Astrocyte (in vitro differentiated cells and primary cell): ENCODE results near the gene TNFRSF1A. TPM values are rescaled to one million over a fixed set of nuclear protein-coding genes. Genes with fewer than 3 reads are reported as not detected.
A peak's percentile ranks its signal among the peaks of the same experiment; 100 is the strongest.

Experiments
- DNase-seq: peaks from one replicate; pipeline ENCODE4 v3.0.0-alpha.2; 2010; ENCODE audit warnings: low read depth
- FAIRE-seq: peaks from 2 replicates; lab custom pipeline; 2011; peaks lifted over from hg19 to GRCh38; lab: Jason Lieb, UNC
- H2AFZ ChIP-seq: 2 replicates; pipeline ENCODE4 v1.6.0; 2012; ENCODE audit warnings: low read depth, low read length, inconsistent platforms
- H3K27ac ChIP-seq: 2 replicates; pipeline ENCODE4 v1.5.1; 2011; ENCODE audit warnings: low read depth, low read length, inconsistent platforms
- H3K27me3 ChIP-seq: 2 replicates; pipeline ENCODE4 v1.6.0; 2011; ENCODE audit warnings: low read length, inconsistent platforms; ENCODE audit not compliant: insufficient read depth
- H3K36me3 ChIP-seq: 2 replicates; pipeline ENCODE4 v1.5.1; 2011; ENCODE audit warnings: low read length, inconsistent platforms; ENCODE audit not compliant: insufficient read depth
- H3K4me1 ChIP-seq: 2 replicates; pipeline ENCODE4 v1.5.1; 2011; ENCODE audit warnings: low read length, inconsistent platforms; ENCODE audit not compliant: insufficient read depth
- H3K4me2 ChIP-seq: 2 replicates; pipeline ENCODE4 v1.6.0; 2012; ENCODE audit warnings: low read length, inconsistent platforms
- H3K4me3 ChIP-seq: 2 replicates; pipeline ENCODE4 v1.5.1; 2011; ENCODE audit warnings: low read depth, mild to moderate bottlenecking, low read length, inconsistent platforms; ENCODE audit not compliant: insufficient read depth
- H3K79me2 ChIP-seq: 2 replicates; pipeline ENCODE4 v1.6.0; 2012; ENCODE audit warnings: mild to moderate bottlenecking, low read length, inconsistent platforms; ENCODE audit not compliant: insufficient read depth
- H3K9ac ChIP-seq: 2 replicates; pipeline ENCODE4 v1.6.0; 2012; ENCODE audit warnings: mild to moderate bottlenecking, low read length, inconsistent platforms
- H3K9me3 ChIP-seq: 2 replicates; pipeline ENCODE4 v1.5.1; 2012; ENCODE audit warnings: low read depth, mild to moderate bottlenecking, low read length, inconsistent platforms; ENCODE audit not compliant: insufficient read depth
- H4K20me1 ChIP-seq: 2 replicates; pipeline ENCODE4 v1.6.0; 2012; ENCODE audit warnings: low read length, inconsistent platforms; ENCODE audit not compliant: insufficient read depth
- H3K27ac Mint-ChIP-seq: one replicate; pipeline ENCODE4 v1.8.0; 2021; ENCODE audit warnings: mild to moderate bottlenecking, mixed read lengths; ENCODE audit not compliant: unreplicated experiment
- H3K27me3 Mint-ChIP-seq: one replicate; pipeline ENCODE4 v1.8.0; 2021; ENCODE audit warnings: low read depth, mixed read lengths; ENCODE audit not compliant: unreplicated experiment
- H3K36me3 Mint-ChIP-seq: one replicate; pipeline ENCODE4 v1.8.0; 2021; ENCODE audit warnings: low read depth, mixed read lengths; ENCODE audit not compliant: unreplicated experiment
- H3K4me1 Mint-ChIP-seq: one replicate; pipeline ENCODE4 v1.8.0; 2021; ENCODE audit warnings: low read depth, mixed read lengths; ENCODE audit not compliant: unreplicated experiment
- H3K4me3 Mint-ChIP-seq: one replicate; pipeline ENCODE4 v1.8.0; 2021; ENCODE audit warnings: mild to moderate bottlenecking, moderate library complexity, mixed read lengths; ENCODE audit not compliant: unreplicated experiment
- H3K9me3 Mint-ChIP-seq: one replicate; pipeline ENCODE4 v1.8.0; 2021; ENCODE audit warnings: mild to moderate bottlenecking, mixed read lengths; ENCODE audit not compliant: unreplicated experiment
- EZH2 ChIP-seq: IDR thresholded peaks from 2 replicates; pipeline ENCODE4 v1.6.1; 2012; ENCODE audit warnings: mild to moderate bottlenecking, low read length, inconsistent platforms; ENCODE audit not compliant: insufficient read depth
- total RNA-seq: library from RNA; stranded (reverse); gene quantifications from 2 replicates; pipeline ENCODE4 v1.2.1, GENCODE V29; 2021
- TF ChIP-seq, protein P1 (sequence below): IDR thresholded peaks from 2 replicates; pipeline ENCODE4 v1.5.1; 2011; ENCODE audit warnings: low read depth, mild to moderate bottlenecking, inconsistent platforms, low read length, moderate library complexity; ENCODE audit not compliant: insufficient read depth

TNFRSF1A gene
- total RNA-seq, 1 donor from 2014 or later, result 118 TPM

DNA sequence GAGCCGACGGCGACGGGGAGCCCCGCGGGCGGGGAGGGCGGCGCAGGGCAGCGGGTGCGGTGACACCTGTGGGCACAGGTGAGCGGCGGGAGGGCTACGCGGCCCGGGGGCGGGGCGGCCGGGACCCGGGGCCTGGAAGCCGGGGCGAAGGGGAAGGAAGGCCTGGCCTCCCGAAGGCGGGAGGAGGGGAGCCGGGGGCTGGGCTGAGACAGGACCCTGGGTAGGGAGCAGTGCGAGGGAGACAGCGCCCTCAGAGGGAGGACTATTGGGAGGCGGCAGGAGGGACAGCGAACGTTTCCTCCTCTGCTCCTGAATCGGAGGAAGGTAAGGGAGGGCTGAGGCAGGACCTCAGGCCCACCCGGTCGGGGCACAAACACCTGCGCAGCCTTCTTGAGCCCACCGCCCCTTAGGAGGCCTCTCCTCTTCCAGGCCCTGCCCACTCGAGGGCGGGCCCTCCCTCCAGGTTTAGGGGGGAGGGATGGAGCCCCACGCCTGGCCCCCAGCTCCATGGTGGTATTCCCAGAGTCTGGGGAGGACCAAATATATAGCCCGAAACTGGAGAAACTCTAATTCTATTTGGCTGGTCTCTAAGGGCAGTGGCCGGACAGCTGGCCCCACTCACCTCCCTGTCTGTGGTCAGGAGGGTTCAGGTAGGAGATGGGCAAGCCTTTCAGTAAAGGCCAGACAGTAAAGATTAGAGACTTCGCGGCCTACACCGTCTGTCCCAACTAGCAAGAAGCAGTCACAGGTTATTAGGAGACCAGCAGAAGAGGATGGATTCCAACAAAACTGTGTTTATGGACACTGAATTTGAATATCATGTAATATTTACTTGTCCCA, 30.9 kb downstream of the TNFRSF1A start:
- no peak overlapping the region for H3K27ac ChIP-seq
- no peaks in the 10 kb centered on the region for H3K9me3 Mint-ChIP-seq
- H3K4me1 Mint-ChIP-seq, result peaks cover 12% of the 10 kb centered on the region
- peak overlapping the region; percentile 72 for H3K4me2 ChIP-seq
- TF ChIP-seq, protein P1, sequence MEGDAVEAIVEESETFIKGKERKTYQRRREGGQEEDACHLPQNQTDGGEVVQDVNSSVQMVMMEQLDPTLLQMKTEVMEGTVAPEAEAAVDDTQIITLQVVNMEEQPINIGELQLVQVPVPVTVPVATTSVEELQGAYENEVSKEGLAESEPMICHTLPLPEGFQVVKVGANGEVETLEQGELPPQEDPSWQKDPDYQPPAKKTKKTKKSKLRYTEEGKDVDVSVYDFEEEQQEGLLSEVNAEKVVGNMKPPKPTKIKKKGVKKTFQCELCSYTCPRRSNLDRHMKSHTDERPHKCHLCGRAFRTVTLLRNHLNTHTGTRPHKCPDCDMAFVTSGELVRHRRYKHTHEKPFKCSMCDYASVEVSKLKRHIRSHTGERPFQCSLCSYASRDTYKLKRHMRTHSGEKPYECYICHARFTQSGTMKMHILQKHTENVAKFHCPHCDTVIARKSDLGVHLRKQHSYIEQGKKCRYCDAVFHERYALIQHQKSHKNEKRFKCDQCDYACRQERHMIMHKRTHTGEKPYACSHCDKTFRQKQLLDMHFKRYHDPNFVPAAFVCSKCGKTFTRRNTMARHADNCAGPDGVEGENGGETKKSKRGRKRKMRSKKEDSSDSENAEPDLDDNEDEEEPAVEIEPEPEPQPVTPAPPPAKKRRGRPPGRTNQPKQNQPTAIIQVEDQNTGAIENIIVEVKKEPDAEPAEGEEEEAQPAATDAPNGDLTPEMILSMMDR, result no peak
- TF ChIP-seq EZH2, result peak; percentile 72
- H3K27ac Mint-ChIP-seq, result no peak overlapping the region
- no peaks in the 10 kb centered on the region for H3K36me3 ChIP-seq
- no peak overlapping the region for H3K9ac ChIP-seq
- H4K20me1 ChIP-seq, result no peaks in the 10 kb centered on the region
- peaks cover 3% of the 10 kb centered on the region for H3K27me3 ChIP-seq
- FAIRE-seq (no peak), DNase-seq (no peak)
- H3K27me3 Mint-ChIP-seq, result peaks cover 46% of the 10 kb centered on the region
- H3K9me3 ChIP-seq, result no peaks in the 10 kb centered on the region
- no peak overlapping the region for H3K4me3 Mint-ChIP-seq
- H3K79me2 ChIP-seq, result no peaks in the 10 kb centered on the region
- H2AFZ ChIP-seq, result peak overlapping the region; percentile 52
- peaks cover 1% of the 10 kb centered on the region for H3K36me3 Mint-ChIP-seq
- peaks cover 5% of the 10 kb centered on the region for H3K4me1 ChIP-seq
- no peak overlapping the region for H3K4me3 ChIP-seq

DNA sequence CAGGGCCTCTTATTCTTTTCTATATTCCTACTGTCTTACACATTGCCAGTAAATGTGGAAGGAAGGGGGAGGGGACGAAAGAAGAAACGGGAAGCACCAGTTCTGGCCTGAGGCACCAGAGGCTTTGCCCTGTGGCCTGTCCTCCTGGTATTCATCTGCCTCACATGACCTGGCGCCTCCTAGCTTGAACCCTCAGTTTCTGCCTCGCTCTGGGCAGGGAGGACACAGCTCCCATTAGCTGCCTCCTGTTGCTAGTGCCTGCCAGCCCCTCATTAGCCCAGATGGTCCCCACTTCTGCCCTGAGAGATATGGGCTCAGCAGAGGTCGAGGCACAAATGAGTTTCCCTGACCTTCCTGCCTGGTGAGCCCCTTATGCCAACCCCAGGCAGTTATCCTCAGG, 34.3 kb downstream of the TNFRSF1A start:
- Histone ChIP-seq H3K27ac (no peak overlapping the region), H3K4me1 (peaks cover 5% of the 10 kb centered on the region), H4K20me1 (no peaks in the 10 kb centered on the region), H3K9ac (no peak overlapping the region), H3K4me2 (no peak overlapping the region), H3K27me3 (peaks cover 3% of the 10 kb centered on the region), H2AFZ (no peak overlapping the region), H3K79me2 (no peaks in the 10 kb centered on the region), H3K4me3 (no peak overlapping the region), H3K36me3 (no peaks in the 10 kb centered on the region), H3K9me3 (no peaks in the 10 kb centered on the region)
- DNase-seq (no peak), FAIRE-seq (no peak)
- H3K9me3 Mint-ChIP-seq, result no peaks in the 10 kb centered on the region
- H3K36me3 Mint-ChIP-seq, result peaks cover 1% of the 10 kb centered on the region
- H3K4me1 Mint-ChIP-seq, result no peaks in the 10 kb centered on the region
- H3K27me3 Mint-ChIP-seq, result peaks cover 36% of the 10 kb centered on the region
- TF ChIP-seq, protein P1, result no peak
- no peak for TF ChIP-seq EZH2
- no peak overlapping the region for H3K4me3 Mint-ChIP-seq
- no peak overlapping the region for H3K27ac Mint-ChIP-seq
